Right forelimb (tissue), 1 donor: ENCODE measurements around the gene PBX2.
"Not testable (repeated sequence)": the region's sequence is repeated elsewhere in the genome, so short reads cannot be mapped to it uniquely, and the experiment has no call there.

Source experiments
- DNase-seq: peaks from one replicate; pipeline ENCODE4 v3.0.0-alpha.2; 2018

PBX2 gene

GRCh38 chr6:32186151-32186840, 3.7 kb downstream of the PBX2 start:
- DNase-seq: not testable (repeated sequence)

- DNase-seq: not testable (repeated sequence)
These were observed 4.3 kb downstream of the PBX2 start for GRCh38 chr6:32185681-32186131.

- DNase-seq: no peak
These were observed 5.8 kb downstream of the PBX2 start, which contains the start of gene AGER for GRCh38 chr6:32184084-32184640. AGER (minus strand) TSS chr6:32184253; CDS start chr6:32184222, 31 bp downstream.

GRCh38 chr6:32183483-32184083, 6.4 kb downstream of the PBX2 start:
- no peak for DNase-seq

GRCh38 chr6:32183030-32183429, 7.0 kb downstream of the PBX2 start:
- DNase-seq: no peak

GRCh38 chr6:32182555-32182981, 7.4 kb downstream of the PBX2 start:
- DNase-seq: no peak

- no peak for DNase-seq
These were observed 8.0 kb downstream of the PBX2 start for GRCh38 chr6:32181915-32182529.

GRCh38 chr6:32181148-32181702, 8.8 kb downstream of the PBX2 start:
- DNase-seq: no peak

GRCh38 chr6:32179766-32180405, 10.1 kb downstream of the PBX2 start:
- DNase-seq: no peak

- DNase-seq: no peak
These were observed 11.2 kb downstream of the PBX2 start for GRCh38 chr6:32178547-32179440.

GRCh38 chr6:32177788-32178546, 12.0 kb downstream of the PBX2 start, which contains the start of gene RNF5:
RNF5 (plus strand) TSS chr6:32178405; CDS start chr6:32178512, 107 bp downstream.
- peak; percentile 96 for DNase-seq

GRCh38 chr6:32177183-32177787, 12.7 kb downstream of the PBX2 start:
- no peak for DNase-seq

- DNase-seq: no peak
These were observed 13.4 kb downstream of the PBX2 start for GRCh38 chr6:32176476-32177182.

GRCh38 chr6:32175711-32176475, 14.1 kb downstream of the PBX2 start, which contains the start of gene AGPAT1:
AGPAT1 (minus strand) TSS chr6:32176084; CDS start chr6:32171496, 4,588 bp downstream.
- DNase-seq: peak; percentile 98

GRCh38 chr6:32175322-32175710, 14.7 kb downstream of the PBX2 start:
- DNase-seq: no peak

GRCh38 chr6:32174416-32174815, 15.6 kb downstream of the PBX2 start:
- no peak for DNase-seq

GRCh38 chr6:32173051-32173727, 16.8 kb downstream of the PBX2 start:
- no peak for DNase-seq

- DNase-seq: no peak
These were observed 18.8 kb downstream of the PBX2 start for GRCh38 chr6:32171234-32171633.
